ENCODE data around the gene FN3K.

The FN3K gene

DNA sequence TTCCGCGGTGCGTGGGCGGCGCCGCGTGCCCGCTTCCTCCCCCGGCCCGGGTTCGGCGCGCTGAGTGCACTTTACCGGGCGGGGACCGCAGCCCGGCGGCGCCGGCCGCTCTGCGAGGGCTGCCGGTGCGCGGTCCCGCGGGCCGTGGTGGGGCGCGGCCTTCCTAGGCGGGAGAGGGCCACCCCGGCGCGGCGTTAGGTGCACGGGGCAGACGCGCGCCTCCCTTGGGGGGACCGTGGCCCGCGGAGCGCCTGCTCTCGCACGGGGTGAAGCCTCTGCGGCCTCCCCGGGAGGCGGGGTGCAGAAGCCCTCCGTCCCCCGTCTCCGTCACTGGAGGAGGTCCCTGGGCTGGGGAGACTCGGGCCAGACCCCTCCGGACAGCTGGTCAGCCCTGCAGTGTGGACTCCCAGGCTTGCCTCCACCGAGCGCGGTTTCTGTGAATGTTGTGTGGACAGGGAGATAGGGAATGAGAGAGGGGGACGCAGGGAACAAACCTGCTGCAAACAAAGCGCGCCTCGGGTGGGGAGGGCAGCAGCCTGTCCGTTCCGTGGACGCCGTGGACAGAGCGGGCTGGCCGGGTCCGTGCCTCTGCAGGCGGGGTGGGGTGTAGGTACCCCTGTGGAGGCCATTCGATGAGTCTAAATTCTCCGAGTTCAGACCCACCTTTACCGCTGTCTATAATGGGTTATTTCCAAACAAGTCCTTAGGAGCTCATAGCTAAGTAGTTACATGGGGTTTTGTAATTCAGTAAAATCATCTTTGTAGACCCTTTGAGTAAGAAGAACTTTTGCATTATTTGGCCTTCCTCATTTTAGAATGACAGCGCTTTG is 17.2 kb downstream of the FN3K start:
- H3K27ac ChIP-seq, result peak overlapping the region; percentile 79
- peak; percentile 81 for TF ChIP-seq ZFX (IDR thresholded peaks at IDR 0.05)
- TF ChIP-seq, protein P1, sequence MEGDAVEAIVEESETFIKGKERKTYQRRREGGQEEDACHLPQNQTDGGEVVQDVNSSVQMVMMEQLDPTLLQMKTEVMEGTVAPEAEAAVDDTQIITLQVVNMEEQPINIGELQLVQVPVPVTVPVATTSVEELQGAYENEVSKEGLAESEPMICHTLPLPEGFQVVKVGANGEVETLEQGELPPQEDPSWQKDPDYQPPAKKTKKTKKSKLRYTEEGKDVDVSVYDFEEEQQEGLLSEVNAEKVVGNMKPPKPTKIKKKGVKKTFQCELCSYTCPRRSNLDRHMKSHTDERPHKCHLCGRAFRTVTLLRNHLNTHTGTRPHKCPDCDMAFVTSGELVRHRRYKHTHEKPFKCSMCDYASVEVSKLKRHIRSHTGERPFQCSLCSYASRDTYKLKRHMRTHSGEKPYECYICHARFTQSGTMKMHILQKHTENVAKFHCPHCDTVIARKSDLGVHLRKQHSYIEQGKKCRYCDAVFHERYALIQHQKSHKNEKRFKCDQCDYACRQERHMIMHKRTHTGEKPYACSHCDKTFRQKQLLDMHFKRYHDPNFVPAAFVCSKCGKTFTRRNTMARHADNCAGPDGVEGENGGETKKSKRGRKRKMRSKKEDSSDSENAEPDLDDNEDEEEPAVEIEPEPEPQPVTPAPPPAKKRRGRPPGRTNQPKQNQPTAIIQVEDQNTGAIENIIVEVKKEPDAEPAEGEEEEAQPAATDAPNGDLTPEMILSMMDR (conservative IDR thresholded peaks at IDR 0.05), result no peak

DNA sequence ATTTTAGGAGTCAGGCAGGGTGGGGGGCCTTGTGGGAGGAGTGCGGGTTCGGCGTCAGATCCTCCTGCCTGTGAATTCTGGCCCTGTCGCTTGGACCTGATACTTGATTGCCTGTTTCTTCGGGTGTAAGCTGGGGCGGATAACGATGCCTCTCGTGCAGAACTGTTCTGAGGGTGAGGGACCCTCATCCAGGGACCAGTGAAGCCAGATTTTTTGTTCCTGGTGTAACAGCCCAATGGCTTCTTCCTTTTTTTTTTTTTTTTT is 17.7 kb downstream of the FN3K start:
- peak overlapping the region; percentile 79; the same call in 1 of the 2 replicates for H3K27ac ChIP-seq
- no peak for TF ChIP-seq ZFX (IDR thresholded peaks at IDR 0.05)
- TF ChIP-seq, protein P1 (conservative IDR thresholded peaks at IDR 0.05), result no peak

DNA sequence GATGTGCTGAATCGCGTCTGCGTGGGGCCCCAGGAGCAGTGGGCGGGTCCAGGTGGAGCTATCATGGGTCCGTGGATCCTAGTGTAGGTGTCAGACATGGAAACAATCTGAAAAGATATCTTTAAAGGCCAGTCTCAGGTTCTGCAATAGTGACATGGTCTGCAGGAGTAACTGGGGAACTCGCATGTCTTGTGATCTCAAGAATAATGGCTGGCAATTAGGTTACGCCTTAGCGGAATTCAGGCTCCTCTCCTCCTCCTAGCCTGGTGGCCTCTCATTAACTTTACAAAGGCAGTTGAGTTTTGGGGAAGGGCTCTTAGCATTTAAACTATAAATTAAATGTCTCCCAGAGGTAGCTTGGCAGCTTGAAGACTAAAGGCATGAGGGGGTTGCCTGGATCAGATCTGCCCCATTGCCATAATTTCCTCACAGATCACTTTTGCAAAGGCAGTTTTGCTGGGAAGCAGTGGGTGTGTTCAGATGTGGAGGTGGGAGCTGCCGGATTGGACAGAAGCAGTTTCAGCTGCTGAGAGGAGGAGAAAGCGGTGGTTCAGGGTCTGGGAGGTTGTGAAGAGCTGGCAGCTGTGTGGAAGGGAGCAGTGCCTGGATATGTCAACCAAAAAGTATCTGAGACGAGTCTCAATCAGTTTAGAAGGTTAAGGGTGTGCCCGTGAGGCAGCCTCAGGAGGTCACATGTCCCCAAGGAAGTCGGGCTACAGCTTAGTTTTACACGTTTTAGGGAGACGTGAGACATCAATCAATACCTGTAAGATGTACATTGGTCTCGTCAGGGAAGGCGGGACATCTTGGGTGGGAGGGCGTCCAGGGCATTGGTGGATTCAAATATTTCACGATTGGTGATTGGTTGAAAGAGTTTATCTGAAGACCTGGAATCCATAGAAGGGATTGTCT is 19.1 kb downstream of the FN3K start:
- no peak overlapping the region for H3K27ac ChIP-seq
- TF ChIP-seq ZFX (IDR thresholded peaks at IDR 0.05), result no peak
- TF ChIP-seq, protein P1 (conservative IDR thresholded peaks at IDR 0.05), result no peak

DNA sequence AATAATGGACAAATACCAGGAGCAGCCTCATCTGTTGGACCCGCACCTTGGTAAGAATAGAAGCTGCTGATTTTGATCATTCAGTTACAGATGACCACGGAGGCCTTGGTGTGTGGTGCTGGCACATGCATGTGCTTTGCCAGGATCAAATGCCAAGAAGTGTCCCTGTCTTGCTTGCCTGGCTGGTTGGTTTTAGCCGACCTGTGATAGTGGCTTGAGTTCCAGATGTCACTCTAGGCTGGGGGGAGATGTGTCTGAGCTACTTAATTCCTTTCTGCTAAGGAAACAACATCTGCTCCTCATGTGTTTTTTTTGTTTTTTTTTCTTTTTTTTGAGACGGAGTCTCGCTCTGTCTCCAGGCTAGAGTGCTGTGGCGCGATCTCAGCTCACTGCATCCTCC is 20.8 kb downstream of the FN3K start:
- no peak for TF ChIP-seq ZFX (IDR thresholded peaks at IDR 0.05)
- TF ChIP-seq, protein P1 (conservative IDR thresholded peaks at IDR 0.05), result no peak
- H3K27ac ChIP-seq, result 0 out of 2 replicates have a peak overlapping the region, but pooled peaks have one; percentile 9

DNA sequence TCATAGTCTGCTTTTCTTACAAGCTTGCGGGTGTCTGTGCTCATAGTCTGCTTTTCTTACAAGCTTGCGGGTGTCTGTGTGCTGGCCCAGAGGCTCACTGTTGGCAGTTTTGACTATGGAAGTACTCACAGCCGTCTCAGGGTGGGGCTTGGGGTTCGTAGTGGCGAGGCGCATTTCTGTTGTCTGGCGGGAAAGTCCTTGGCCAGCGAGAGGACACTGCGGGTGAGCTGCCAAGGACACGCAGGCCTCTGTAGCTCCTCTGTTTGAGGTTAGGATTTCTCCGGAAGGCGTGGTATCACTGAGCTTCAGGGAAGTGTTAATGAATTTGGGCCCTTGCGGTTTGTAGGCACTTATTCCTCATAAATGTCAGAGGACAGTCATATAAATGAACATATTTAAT is 30.0 kb downstream of the FN3K start:
- H3K27ac ChIP-seq, result no peak overlapping the region
- no peak for TF ChIP-seq ZFX (IDR thresholded peaks at IDR 0.05)
- TF ChIP-seq, protein P1 (conservative IDR thresholded peaks at IDR 0.05), result no peak

DNA sequence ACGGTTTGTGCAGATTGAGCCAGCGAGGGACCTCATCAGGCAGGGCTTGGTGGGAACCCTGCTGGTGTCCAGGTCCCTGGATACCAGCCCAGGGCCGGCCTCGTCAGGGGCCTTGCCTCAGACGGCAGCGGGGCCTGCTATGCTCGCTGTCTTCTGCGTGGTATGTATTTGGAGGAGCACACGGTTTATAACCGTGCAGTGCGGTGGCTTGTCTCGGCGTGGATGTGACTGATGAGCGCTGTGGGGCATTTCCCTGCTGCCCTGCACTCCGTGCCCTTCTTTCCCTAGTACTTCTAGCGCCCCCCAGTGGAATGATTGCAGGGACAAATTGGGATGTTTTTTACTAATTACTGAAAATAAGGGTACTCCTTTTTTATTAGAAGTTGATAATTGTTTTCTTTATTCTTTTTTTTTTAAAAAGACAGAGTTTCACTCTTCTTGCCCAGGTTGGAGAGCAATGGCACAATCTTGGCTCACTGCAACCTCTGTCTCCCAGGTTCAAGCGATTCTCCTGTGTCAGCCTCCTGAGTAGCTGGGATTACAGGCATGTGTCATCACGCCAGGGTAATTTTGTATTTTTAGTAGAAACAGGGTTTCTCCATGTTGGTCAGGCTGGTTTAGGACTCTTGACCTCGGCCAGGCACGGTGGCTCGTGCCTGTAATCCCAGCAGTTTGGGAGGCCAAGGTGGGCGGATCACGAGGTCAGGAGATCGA is 31.8 kb downstream of the FN3K start:
- TF ChIP-seq ZFX (IDR thresholded peaks at IDR 0.05), result no peak
- TF ChIP-seq, protein P1 (conservative IDR thresholded peaks at IDR 0.05), result peak; percentile 86
- no peak overlapping the region for H3K27ac ChIP-seq

Data from C4-2B (cell line).